Right ventricle myocardium inferior (tissue), 1 donor: ENCODE results near the gene VCAM1. TPM values are rescaled to one million over a fixed set of nuclear protein-coding genes. Genes with fewer than 3 reads are reported as not detected.
A peak's percentile ranks its signal among the peaks of the same experiment; 100 is the strongest.

Experiments used
- ATAC-seq: fragments of 200-7000 bp; cut with Tn5 transposase; one replicate; pipeline ENCODE4 v1.9.1; 2020; ENCODE audit warnings: mild to moderate bottlenecking, moderate library complexity
- DNase-seq: peaks from one replicate; pipeline ENCODE4 v3.0.0; 2021; ENCODE audit errors: missing footprints
- intact Hi-C: fragments of 100-400 bp; cut with DNase I; formaldehyde crosslinking; loops from one replicate; pipeline ENCODE4 v1.11.0; 2022
- total RNA-seq: library from RNA; stranded (reverse); fragmentation: NEBNext Ultra II Directional; extraction: Animal tissue kit (Norgen Biotek cat#: 25700); gene quantifications from one replicate; pipeline ENCODE4 v1.2.1, GENCODE V29; 2021
- donor health status: DM: no; HTN: yes; CAD: no; lungs with severe emphysema.

Gene VCAM1
- total RNA-seq, 1 donor from 2014 or later, result 3.5 TPM

GRCh38 chr1:100720101-100720500 is 559 bp downstream of the VCAM1 start:
- DNase-seq (no peak), ATAC-seq (no peak)
- intact Hi-C loops, result loop anchor here (10.0 kb wide), 1 partner anchor 125 kb away; no protein-coding TSS in a partner anchor

GRCh38 chr1:100720751-100721150 is 1.2 kb downstream of the VCAM1 start:
- intact Hi-C loops, result loop anchor here (10.0 kb wide), 1 partner anchor 124 kb away; no protein-coding TSS in a partner anchor
- ATAC-seq (no peak), DNase-seq (no peak)

DNA sequence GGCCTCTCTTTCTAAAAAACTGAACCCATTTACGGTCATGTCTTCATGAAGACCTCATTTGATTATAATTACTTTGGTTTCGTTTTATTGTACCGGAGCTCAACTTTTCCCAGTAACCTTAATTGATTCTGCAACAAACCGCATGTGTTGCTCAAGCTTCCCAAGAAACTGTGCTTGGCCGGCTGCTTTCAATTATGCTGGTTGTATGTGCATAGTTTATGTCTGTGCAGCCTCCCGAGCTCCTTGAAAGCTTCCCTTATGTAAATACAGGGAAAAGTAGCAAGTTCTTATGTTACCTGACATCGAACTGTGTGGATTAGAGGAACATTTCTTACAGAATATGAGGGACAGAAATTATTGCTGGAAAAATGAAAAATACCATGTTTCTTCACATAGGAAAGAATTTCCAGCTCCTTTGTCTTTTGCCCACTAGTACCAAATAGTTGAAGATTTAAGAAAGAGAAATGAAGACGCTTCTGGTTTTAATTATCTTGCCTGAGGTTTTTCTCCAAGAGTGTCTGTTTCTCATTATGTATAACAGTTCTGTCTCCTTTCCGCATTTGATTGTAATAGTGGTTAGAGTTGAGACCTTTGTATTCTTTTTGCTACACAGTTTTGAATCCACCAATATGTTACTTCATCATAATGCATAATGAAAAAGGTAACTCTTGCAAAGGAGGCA is 2.1 kb downstream of the VCAM1 start:
- DNase-seq (no peak), ATAC-seq (peak; percentile 71)
- intact Hi-C loops, result loop anchor here (10.0 kb wide), 1 partner anchor 123 kb away; no protein-coding TSS in a partner anchor

GRCh38 chr1:100722221-100722620 is 2.7 kb downstream of the VCAM1 start:
- DNase-seq (no peak), ATAC-seq (no peak)
- intact Hi-C loops, result loop anchor here (10.0 kb wide), 1 partner anchor 123 kb away; no protein-coding TSS in a partner anchor

- intact Hi-C loops, result loop anchor here (10.0 kb wide), 1 partner anchor 121 kb away; no protein-coding TSS in a partner anchor
- DNase-seq (no peak), ATAC-seq (no peak)
Observed at GRCh38 chr1:100724281-100724680, 4.7 kb downstream of the VCAM1 start.

- intact Hi-C loops, result loop anchor here (10.0 kb wide), 1 partner anchor 65 kb away; no protein-coding TSS in a partner anchor
- DNase-seq (no peak), ATAC-seq (no peak)
Observed at GRCh38 chr1:100730130-100730529, 10.6 kb downstream of the VCAM1 start.

GRCh38 chr1:100731309-100731708 is 11.8 kb downstream of the VCAM1 start:
- no peak for DNase-seq
- ATAC-seq, result no peak
- intact Hi-C loops, result loop anchor here (10.0 kb wide), 1 partner anchor 63 kb away; no protein-coding TSS in a partner anchor

DNA sequence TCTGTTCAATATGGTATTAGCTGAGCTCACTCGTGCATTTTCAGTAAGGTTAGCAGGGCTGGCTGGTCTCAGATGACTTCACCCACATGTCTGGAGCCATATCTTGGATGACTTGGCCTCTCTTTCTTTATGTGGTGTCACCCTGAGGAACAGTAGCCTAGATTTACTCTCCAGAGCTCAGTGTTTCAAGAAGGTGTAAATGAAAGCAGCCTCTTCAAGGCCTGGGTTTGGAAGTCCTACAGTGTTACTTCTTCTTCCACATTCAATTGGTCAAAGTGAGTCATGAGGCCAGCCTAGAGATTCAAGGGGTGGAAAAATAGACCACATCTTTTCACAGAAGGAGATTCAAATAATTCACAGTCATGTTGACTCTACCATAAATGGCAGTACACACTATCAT is 12.2 kb downstream of the VCAM1 start:
- ATAC-seq (no peak), DNase-seq (no peak)
- intact Hi-C loops, result loop anchor here (10.0 kb wide), 1 partner anchor 63 kb away; no protein-coding TSS in a partner anchor

DNA sequence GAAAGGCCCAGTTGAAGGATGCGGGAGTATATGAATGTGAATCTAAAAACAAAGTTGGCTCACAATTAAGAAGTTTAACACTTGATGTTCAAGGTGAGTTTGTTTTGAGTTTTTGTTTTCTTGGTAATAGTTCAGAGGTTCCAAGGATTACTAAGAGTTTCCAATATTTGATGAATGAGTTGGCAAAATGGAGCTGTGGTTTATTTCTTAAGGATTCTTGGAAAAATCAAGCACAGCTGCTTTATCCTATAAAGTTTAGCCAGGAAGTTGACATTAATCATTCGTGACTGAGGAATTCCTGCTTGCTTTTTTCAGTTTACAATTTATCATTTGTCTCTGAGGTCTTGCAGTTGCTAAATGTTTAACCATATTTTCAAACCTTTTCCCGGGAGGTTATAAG is 15.1 kb downstream of the VCAM1 start:
- no peak for ATAC-seq
- no peak for DNase-seq
- intact Hi-C loops, result loop anchor here (10.0 kb wide), 1 partner anchor 60 kb away; no protein-coding TSS in a partner anchor

DNA sequence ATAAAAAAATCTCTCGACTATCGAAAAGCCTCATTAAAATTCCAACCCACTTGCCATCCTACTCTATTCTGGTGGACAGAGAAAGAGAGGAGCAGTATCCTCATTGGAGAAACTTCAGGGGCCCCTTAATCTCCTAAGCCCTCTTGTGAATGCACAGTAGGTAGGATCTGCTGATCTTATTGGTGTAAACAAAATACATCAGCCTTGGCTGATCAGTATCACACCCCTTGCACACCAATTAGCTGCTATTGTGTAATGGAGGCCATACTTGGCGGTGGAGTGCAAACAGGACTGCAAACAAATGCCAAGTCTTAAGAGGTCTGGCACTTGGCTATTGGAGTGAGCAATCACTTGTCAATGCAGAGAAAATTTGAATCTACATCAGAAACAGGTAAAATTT is 15.7 kb downstream of the VCAM1 start:
- no peak for DNase-seq
- intact Hi-C loops, result loop anchor here (10.0 kb wide), 1 partner anchor 60 kb away; no protein-coding TSS in a partner anchor
- ATAC-seq, result no peak

DNA sequence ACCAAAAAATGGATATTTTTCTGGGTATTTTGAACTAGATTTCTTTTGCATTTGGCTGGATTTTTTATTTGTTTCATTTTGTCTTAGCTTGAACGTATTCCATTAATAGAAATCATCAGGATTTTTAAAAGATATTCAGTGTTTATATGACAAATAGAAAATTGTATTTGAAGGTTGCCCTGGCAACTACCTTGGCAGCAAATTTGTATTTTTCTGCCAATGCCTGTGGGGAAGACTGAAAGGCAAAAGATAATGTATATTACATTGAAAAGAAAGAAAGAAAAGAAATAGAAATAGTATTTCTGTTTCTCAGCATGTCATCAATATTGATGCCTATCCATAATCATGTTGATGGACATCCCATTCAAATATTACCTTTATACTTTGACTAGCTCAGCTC is 16.8 kb downstream of the VCAM1 start:
- DNase-seq, result no peak
- ATAC-seq, result no peak
- intact Hi-C loops, result loop anchor here (10.0 kb wide), 1 partner anchor 58 kb away; no protein-coding TSS in a partner anchor

DNA sequence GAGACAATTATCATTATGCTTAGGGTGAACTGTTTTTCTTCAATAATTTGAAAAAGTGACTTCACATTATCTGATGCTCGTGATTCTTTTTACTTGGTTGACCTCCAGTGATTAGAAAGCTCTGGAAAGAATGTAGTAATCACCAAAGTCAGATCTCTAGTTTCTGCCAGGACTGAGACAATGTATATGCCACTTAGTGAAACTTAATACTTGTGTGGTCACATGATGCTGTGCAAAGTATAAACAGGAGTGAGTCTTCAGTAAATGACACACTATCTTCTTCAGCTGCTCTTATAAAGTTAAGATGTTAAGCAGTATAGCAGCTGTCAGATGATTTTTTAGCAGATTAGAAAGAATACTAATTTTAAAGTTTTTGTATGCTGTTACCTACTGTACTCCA is 17.2 kb downstream of the VCAM1 start:
- intact Hi-C loops, result loop anchor here (10.0 kb wide), 1 partner anchor 58 kb away; no protein-coding TSS in a partner anchor
- ATAC-seq (no peak), DNase-seq (no peak)

DNA sequence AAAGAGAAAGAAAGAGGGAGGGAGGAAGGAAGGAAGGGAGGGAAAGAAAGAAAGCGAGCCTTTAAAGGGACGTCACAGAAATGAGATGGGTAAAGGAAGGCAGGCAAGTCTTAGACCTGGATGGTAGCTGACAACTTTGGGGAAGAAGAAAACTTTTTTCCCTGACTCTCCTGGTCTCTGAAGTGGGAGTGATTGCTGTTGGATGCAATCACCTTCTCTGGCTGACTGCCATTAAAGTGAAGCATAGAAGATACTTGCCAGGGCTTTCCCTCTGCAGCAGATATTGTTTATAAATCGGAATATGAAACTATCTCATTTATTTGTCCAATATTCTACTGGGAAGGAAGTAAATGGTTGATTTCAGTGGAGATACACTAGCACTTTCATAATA is 27.0 kb downstream of the VCAM1 start:
- ATAC-seq, result no peak
- DNase-seq, result no peak

DNA sequence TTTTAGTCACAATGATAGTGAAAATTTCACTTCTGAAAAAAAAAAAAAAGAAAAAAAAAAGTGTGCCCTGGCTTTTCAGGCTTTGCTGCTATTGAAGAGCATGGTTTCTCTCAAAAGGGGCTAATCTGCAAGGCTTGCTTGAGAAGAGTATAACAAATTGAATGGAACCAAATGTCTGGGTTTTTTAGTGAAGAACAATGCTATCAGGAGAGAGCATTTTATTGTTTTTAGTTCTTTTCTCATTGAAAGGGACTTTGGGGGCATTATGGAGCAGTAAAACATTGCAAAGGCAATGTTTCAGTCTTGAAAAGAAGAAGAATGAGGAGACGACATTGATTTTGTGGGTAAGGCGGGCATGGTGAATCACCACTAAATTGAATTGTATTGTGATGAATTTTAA is 28.2 kb downstream of the VCAM1 start:
- DNase-seq (no peak), ATAC-seq (no peak)
- intact Hi-C loops, result no loop called here

More for the DNA sequence above, 27.0 kb downstream of the VCAM1 start:
- intact Hi-C loops, result no loop called here

DNA sequence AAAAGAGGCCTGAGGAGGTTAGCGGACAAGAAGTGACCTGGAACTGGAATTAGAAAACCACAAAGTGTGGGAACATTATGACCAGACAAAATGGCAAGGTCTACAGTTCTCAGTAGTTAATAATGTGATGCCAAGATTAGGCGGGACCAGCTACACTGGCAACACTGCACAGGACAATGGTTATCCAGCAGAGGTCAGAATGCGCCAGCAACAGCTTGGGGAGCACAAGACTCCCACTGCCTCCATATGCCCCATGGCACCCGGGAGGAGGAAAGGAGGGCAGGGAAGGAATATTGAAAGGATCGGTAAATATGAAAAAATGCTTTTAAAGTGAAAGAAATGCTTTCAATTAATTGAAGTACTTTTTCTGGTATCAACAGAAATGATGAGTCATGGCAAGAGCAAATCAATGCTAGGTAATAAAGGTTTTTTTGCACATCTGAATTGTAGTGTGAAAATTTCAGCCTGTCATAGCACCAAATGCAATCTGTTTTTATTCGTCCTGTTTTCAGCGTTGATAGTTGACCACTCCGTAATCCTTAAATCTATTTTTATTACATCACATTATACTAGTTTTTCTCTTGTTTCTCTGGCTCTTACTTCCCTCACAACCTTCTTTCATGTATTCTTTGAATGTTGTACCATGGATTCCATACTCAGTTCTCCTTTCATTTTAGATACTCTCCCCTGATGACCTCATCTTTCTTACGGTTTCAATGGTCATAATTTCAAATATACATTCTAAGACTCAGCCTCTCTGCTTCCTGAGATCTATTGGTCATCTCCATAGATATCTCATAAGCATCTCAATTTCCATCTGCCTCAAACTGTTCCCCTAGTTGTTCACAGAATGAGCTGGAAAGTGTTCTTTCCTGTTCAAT is 30.7 kb downstream of the VCAM1 start:
- intact Hi-C loops, result no loop called here
- DNase-seq (no peak), ATAC-seq (no peak)

- intact Hi-C loops, result no loop called here
- ATAC-seq (no peak), DNase-seq (no peak)
Observed at GRCh38 chr1:100752791-100753190, 33.2 kb downstream of the VCAM1 start.

GRCh38 chr1:100757946-100758345 is 38.4 kb downstream of the VCAM1 start:
- ATAC-seq (peak; percentile 75), DNase-seq (peak; percentile 54)
- intact Hi-C loops, result no loop called here

GRCh38 chr1:100759188-100759587 is 39.6 kb downstream of the VCAM1 start:
- intact Hi-C loops, result no loop called here
- ATAC-seq, result no peak
- no peak for DNase-seq

DNA sequence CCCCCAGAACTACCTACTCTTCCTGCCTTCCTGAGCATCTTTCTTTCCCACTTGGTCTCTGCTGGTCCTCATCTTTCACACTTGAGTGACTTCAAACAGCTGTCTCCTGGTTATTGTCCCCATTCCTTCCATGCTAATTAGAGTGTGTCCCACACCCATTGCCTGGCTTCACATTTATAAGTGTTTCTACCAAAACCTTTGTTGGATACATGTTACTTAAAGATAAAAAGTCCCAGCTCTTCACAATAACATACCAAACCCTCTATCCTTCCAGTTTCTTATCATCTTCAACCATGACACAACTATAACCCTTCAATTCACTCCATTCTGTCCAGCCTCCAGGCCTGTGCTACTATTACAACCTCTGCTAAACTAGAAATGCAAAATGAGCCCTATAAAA is 41.0 kb downstream of the VCAM1 start:
- no peak for ATAC-seq
- intact Hi-C loops, result no loop called here
- no peak for DNase-seq
